GM18519 (cell line): ENCODE results near the gene UGT1A6.

Experiments used
- ATAC-seq: cut with Tn5 transposase; IDR thresholded peaks from one replicate; pipeline ENCODE4 v1.9.1; 2021; ENCODE audit warnings: mild to moderate bottlenecking, moderate library complexity; ENCODE audit not compliant: unreplicated experiment, low FRiP score

The UGT1A6 gene

DNA sequence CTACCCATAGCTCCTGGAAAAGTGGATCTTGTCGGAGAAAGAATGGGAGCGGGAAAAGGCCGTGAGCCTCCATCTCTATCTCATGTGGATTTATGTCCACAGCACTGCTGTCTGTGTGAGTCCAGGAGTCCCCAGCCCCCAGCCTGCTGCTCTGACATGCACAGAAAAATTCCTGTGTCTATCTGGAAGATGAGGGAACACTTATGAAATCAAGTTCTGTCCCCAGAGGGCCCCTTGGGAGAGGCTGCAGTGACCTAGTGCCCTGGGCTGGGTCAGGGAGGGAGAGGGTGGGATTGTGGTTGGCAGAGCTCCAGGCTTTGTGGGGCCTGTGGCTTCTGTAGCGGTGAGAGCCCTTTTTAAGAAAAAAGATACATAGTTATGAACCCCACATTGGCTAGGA, 124.1 kb downstream of the UGT1A6 start:
- no peak for ATAC-seq

DNA sequence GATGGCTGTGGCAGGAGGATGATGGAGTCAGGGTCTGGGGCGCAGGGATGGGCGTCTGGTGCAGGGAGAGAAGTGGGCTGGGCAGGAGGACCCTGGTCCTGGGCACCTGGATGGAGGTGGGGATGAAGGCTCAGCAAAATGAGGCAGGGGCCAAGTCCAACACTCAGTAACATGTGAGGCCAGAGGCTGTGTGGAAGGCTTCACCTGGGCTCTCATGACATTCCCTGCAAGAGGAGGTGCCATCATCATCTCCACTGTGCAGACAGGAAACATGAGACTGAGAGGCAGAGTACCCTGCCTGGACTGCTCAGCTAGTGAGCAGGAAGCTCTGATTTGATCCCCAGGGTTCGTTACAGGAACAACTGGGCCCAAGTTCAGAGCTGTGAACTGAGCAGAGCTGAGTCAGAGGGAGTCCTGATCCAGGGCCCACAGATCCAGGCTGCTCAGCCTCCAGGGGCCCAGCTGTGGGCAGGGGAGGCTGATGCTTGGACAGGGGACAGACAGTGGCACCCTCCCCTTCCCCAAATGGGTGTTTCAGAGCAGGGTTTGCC, 124.7 kb downstream of the UGT1A6 start:
- no peak for ATAC-seq

DNA sequence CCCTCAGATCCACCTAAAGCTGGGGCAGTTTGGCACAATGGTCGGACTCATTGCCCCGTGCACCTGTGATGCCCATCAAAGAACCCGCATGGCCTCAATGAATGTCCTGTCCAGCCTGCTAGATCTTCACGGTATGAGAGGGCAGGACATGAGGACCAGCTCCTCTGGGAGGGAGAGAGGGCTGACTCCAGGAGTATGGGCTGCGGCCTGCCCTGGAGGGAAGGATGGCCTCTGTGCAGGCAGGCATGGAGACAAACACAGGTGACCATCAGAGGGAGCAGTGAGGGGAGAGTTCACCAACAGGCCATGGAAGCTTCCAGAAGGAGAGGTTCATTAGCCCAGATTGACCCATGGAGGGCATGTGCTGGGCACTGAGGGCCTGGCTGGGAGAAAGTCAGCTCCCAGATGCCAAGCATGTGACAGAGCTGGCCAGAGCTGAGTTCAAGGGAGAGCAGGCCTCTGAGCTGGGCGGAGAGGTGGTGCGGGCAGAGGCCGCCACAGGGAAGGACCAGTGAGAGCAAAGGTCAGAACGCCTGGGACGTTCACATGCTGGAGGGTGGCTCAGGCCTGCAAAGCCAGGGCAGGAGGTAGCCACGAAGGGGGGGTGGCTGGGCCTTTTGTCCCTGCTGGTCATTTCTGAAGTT, 125.4 kb downstream of the UGT1A6 start:
- ATAC-seq, result no peak

DNA sequence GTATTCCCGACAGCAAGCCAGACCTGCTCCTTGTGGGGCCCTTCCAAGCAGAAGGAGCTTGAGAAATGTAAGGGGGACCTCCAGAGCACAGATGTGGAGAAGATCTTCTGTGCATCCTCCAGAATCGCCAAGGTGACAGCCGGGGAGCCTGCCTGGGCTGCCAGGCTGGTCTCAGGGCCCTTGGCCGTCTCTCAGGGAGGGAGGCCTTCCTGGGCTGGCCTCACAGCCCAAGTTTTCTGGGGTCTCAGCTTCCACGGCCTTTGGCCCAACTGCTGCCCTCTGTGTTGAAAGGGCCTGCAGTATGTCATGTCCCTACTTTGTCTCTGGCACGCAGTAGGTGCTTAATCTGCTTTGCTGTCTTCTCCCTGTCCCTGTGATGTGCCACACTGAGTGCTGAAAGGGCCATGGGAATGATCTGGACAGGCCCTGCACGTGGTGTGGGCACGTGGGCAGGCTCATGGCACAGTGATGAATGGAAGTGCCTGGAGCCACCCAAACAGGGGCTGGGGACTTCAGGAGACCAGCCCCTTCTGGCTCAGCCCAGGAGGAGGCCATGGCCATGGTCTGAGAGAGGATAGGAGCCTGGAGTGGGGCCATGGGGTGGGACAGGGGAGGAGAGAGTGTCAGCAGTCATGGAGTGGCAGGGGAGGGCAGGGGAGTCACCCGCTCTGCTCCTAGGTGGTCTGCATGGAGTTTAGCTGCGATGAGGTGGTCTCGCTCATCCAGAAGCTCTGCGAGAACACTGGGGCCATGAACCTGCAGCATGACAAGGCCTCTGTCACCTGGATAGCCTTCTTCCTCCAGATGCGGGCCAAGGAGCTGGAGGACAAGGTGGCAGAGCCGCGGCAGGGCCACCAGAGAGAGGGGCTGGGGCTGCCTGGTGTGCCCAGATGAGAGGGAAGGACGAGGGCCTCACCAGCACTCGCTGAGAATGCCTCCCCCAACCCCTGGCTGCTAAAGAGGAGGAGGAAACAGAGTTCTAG, 126.2 kb downstream of the UGT1A6 start:
- ATAC-seq, result no peak

DNA sequence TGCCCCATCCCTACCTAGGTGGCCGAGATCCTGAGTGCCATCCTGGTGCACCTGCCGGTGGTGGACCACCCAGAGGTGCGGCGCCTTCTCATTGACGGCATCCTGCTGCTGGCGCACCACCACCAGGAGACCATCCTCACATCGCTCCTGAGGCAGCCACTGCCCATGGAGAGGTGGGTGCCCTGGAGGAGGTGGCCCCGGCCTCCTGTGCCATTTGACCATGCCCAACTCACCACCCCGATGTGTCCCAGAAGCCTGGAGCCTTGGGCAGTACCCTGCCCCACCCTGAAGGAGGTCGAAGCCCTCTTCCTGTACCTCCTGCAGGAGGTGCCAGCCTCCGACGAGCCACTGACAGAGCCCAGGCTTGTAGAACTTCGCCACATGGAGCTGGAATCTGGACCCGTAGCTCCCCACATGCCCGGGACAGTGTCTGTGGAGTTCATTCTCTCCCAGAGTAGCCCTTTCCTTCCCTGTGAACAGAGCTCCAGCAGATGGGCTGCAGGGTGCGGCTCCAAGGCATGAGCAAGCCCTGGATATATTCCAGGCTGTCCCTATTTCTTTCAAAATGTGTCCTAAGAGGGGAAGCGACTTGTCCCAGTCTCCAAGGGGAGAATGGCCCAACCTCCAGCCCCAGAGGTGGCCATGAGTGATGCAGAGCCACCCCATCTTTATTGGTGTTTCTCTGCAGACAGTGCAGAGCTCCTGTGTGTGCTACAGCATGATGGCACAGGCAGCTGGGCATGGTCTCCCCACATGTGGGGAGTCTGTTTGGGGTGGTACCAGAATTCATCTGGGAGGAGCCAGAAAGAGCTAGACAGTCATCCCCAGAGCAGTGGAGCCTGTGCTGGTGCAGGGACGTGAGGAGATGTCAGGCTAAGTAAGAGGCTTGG, 127.4 kb downstream of the UGT1A6 start:
- no peak for ATAC-seq

DNA sequence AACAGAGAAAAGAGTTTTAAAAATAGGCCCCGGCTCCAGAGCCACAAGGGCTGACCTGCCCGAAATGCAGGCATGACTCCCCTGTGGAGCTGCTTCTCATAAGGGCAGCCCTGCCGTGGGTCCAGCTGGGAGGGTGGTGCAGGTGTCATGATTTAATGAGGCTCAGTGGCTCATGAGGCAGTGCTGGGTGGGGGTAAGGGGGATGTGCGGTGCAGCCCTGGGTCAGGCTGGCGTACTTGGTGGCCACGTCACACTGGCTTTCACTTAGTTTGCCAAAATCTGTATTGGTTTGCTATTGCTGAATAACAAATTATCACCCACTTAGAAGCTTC, 128.1 kb downstream of the UGT1A6 start:
- ATAC-seq, result no peak

DNA sequence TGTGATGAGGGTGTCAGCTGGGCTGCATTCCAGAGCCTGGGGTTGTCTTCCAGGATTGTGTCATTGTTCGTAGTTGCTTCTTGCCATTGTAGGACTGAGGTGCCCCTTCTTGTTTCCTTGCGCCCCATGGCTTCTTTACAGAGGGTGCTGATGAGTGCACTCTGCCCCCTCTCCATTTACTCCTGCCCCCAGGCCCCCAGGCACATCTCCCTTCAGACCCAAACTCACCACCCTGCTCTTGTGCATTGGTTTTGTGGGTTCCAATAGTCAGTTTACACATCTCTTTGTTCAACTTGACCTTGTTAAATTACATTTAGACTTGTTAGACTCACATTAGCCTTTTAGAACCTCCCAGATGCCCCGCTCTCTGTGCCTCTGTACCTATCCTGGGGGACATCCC, 128.5 kb downstream of the UGT1A6 start:
- ATAC-seq, result no peak

DNA sequence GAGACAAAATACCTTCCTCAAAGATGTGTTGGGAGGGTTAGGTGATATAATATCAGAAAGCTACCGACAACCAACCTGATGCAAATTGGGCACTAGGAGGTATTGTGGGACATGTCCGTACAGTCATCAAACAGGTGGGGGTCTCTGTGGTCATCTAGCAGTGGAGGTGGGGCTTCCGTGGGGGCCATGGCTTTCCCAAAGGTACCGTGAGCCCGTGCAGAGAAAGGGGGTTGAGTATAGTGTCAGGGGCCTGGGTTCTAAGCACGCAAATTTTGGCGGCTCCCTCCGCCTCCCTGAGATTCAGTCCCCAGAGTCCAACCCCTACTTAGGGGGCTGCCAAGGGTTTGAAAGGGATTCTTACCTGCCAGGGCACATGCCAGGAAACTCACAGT, 129.0 kb downstream of the UGT1A6 start:
- ATAC-seq, result no peak

DNA sequence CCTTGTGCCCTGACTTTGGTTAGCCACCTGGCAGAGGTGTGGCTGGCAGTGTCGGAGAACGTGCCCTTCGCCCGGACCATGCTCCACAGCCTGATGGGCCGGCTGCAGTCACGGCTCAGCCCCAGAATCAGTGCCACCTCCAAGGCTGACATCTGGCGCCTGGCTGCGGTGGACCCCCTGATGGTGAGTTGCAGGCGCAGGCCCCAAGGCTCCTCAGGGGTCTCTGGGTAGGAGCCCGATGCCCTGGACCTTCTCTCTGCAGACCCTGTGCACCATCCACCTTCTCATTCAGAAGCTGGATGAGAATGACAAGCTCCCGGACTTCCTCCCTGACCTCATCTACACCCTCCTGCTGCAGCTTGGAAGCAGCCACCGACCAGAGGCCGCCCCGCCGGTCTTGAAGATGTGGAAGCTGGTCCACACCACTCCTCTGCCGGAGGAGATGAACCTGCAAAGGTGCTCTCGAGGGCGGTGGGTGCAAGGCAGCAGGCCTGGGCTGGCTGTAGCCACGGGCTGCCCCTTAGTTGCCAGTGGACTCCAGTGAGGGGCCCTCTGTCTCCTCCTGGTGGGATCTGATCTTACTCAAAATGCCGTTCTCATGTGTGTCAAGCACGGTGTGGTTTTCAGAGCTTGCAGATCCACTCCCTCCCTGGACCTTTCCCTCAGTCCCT, 129.5 kb downstream of the UGT1A6 start:
- ATAC-seq, result no peak
